ENCODE data around the gene AZI2. TPM values are rescaled to one million over a fixed set of nuclear protein-coding genes. Genes with fewer than 3 reads are reported as not detected.

AZI2 gene
- total RNA-seq, 2 experiments from 2014 or later: 55.1 to 59.8 TPM

DNA sequence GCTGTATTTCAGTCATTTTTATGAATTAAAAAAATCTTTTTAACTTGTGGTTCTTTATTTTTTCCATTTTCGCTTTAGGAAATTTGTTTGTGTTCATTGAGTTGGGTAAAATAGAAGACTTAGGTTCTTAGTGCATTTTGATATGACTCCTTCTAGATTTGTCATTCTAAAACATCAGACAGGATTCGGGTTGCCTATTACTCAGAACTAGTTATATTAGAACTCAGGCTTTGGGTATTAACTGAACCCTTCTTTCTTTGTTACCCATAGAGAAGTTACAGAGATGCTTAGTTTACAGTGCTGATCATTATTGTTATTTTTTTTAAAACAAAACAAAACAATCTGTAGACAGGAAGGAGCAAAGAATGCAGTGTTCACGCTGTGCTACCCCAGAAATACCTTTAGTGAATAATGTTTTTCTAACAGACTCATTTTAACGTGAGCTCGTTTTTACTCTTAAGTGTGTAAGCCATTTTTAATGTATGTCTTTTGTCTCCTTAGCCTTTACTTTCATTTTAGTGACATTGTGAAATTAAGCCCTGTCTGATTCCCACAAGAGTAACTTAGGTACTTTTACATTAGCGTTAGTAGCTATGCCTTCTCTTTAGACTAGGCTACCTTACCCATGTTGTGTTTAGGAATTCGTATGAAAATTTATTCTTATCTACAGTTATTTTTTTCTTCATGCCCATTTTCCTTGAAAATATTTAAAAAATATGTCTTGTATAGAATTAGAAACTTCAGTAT lies 53.8 kb downstream of the AZI2 start:
- Mint-ChIP-seq H3K4me1 (peaks cover 10% of the 10 kb centered on the region), H3K36me3 (peaks cover 20% of the 10 kb centered on the region), H3K4me3 (no peak overlapping the region), H3K9me3 (no peaks in the 10 kb centered on the region), H3K27me3 (no peaks in the 10 kb centered on the region), H3K27ac (no peak overlapping the region)
- ATAC-seq (ENCODE audit: low read depth) (no peak), DNase-seq (no peak)
- POLR2A ChIA-PET: no interaction called here

DNA sequence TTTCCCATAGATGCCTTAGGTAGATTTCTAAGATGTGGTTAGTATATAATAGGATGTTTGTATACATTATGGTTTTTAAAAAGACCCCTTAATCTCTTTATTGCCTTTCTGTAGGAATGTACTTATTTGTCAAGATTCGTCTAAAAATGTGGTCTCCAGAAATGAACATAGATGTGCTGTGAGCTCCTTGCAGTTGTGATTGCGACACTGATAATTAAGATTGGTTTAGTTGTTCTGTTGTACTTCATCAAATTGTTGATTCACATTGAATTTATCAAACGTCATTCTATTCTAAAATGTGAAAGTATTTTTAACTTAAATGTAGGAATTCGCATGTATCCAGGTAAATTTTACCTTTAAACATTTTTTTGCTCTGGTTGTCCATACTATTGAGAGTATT lies 56.0 kb downstream of the AZI2 start:
- peaks cover 20% of the 10 kb centered on the region for H3K36me3 Mint-ChIP-seq
- no peak overlapping the region for H3K4me3 Mint-ChIP-seq

DNA sequence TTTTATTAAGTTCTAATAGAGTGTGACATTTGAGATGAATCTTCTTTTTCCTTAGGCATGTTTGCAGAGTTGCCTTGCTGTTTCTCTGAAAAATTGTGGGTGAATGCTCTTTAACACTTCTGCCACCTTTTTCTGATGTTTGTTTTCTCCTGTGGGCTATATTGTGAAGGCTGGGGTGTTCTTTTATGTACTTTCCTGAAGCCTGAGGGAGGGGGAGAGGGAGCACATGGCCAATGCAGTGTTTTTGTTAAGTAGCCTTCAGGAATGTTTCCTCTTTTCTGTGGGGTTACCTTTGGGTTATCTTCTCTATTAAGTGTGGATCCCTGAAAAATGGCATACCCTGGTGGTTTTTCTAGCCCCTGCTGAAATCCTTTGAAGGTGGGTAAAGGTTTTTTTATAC lies 57.0 kb downstream of the AZI2 start:
- no peak overlapping the region for H3K27ac Mint-ChIP-seq
- no peak for ATAC-seq (ENCODE audit: low read depth)
- POLR2A ChIA-PET: no interaction called here
- H3K9me3 Mint-ChIP-seq: no peaks in the 10 kb centered on the region
- no peaks in the 10 kb centered on the region for H3K27me3 Mint-ChIP-seq
- H3K36me3 Mint-ChIP-seq: peaks cover 17% of the 10 kb centered on the region
- H3K4me3 Mint-ChIP-seq: no peak overlapping the region
- DNase-seq: no peak
- peaks cover 13% of the 10 kb centered on the region for H3K4me1 Mint-ChIP-seq

More for the DNA sequence above, 56.0 kb downstream of the AZI2 start:
- Mint-ChIP-seq H3K27ac (no peak overlapping the region), H3K4me1 (peaks cover 10% of the 10 kb centered on the region), H3K27me3 (no peaks in the 10 kb centered on the region), H3K9me3 (no peaks in the 10 kb centered on the region)
- DNase-seq (no peak), ATAC-seq (ENCODE audit: low read depth) (no peak)
- POLR2A ChIA-PET: no interaction called here

DNA sequence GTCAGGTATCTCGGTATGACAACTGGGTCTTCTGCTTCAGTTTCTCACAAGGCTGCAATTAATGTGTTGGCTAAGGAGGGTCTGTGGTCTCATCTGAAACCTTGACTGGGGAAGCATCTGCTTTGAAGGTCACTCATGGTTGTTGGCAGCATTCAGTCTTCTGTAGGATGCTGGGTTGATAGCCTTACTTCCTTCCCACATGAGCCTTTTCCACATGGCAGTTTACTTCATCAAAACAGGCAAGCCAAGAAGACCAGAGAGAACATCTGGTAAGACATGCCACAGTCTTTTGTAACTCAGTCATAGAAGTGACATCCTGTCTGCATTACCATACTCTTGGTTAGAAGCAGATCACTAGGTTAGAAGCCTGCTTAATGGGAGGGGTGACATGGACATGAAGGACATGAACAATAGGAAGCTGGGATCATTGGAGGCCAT lies 57.7 kb downstream of the AZI2 start:
- H3K4me3 Mint-ChIP-seq: no peak overlapping the region
- H3K36me3 Mint-ChIP-seq: peaks cover 17% of the 10 kb centered on the region
- DNase-seq (no peak), ATAC-seq (ENCODE audit: low read depth) (no peak)
- H3K27ac Mint-ChIP-seq: no peak overlapping the region
- no peaks in the 10 kb centered on the region for H3K9me3 Mint-ChIP-seq
- no peaks in the 10 kb centered on the region for H3K27me3 Mint-ChIP-seq
- POLR2A ChIA-PET: no interaction called here
- peaks cover 15% of the 10 kb centered on the region for H3K4me1 Mint-ChIP-seq

DNA sequence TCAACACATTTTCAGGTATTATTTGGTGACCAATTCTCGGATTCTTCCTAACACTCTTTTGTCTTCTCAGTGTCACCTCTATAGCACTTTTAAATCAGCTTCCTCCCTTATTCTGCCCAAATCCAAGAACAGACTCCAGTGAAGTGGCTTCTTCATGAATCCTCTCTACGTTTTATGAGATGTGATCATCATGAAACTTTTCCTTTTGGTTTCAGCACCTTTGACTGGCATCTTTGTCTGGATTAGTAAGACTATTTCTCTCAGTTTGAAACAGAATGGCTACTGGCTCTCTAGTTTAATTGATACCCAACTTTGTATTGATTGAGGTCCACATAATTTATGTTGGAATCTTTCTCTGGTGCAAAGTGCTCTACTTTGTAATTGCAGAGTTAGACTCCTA lies 61.6 kb downstream of the AZI2 start:
- H3K4me3 Mint-ChIP-seq: no peak overlapping the region
- DNase-seq (no peak), ATAC-seq (ENCODE audit: low read depth) (no peak)
- no peak overlapping the region for H3K27ac Mint-ChIP-seq
- H3K9me3 Mint-ChIP-seq: no peaks in the 10 kb centered on the region
- no peaks in the 10 kb centered on the region for H3K27me3 Mint-ChIP-seq
- H3K36me3 Mint-ChIP-seq: peaks cover 13% of the 10 kb centered on the region
- POLR2A ChIA-PET: no interaction called here
- H3K4me1 Mint-ChIP-seq: peaks cover 11% of the 10 kb centered on the region

DNA sequence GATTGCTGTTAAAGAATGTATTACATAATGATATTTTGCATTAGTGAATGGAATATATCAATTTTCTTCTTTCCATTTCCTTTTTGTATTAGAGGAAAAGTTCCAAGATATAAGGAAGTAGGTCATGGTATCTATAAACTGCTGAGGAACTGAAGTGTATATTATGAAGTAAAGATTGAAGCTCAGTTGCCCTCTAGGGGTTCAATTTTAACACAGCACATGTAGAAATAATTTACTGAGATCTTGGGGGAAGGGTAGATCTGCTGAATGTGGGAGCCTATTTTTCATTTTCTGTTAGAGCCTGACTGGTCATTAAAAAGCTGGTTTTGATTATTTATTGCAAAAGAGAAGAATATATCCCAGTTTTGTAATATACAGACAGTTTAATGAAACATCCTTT lies 62.0 kb downstream of the AZI2 start:
- peak; percentile 58 for ATAC-seq (ENCODE audit: low read depth)
- no peak overlapping the region for H3K27ac Mint-ChIP-seq
- H3K27me3 Mint-ChIP-seq: no peaks in the 10 kb centered on the region
- H3K36me3 Mint-ChIP-seq: peaks cover 12% of the 10 kb centered on the region
- H3K4me1 Mint-ChIP-seq: peaks cover 11% of the 10 kb centered on the region
- POLR2A ChIA-PET: no interaction called here
- H3K4me3 Mint-ChIP-seq: no peak overlapping the region
- H3K9me3 Mint-ChIP-seq: no peaks in the 10 kb centered on the region
- DNase-seq: no peak

DNA sequence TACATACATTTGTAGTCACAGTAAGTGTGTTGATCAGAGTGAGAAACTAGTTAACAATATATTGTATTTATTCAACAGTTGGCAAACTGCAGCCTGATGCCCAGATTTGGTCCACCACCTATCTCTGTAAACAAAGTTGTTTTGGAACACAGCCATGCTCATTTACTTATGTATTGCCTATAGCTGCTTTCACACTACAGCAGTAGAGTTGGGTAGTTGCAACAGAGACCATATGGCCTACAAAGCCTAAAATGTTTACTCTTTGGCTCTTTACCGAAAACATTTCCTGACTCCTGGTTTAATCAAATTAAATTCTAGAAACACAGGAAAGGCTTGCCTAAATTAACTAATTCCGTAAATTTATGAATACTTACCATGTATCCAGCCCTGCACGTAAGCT lies 67.8 kb downstream of the AZI2 start:
- no peaks in the 10 kb centered on the region for H3K27me3 Mint-ChIP-seq

DNA sequence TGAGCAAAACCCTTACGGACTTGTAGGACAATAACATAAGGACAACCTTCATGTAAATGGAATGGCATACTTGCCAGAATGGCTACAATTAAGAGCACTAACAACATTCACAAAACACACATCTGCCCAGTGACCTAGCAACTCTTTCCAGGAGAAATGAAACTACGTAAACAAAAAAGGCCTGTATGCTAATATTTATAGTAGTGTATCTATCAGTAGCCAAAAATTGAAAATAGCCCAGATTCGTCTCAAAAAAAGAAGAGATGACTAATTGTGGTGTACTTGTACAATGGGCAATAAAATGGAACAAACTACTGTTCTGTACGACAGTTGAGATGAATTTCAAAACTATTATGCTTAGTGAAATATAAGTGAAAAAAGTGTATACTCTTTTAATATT lies 68.9 kb downstream of the AZI2 start:
- POLR2A ChIA-PET: no interaction called here
- peaks cover 4% of the 10 kb centered on the region for H3K9me3 Mint-ChIP-seq
- peaks cover 15% of the 10 kb centered on the region for H3K36me3 Mint-ChIP-seq
- H3K27ac Mint-ChIP-seq: no peak overlapping the region
- H3K27me3 Mint-ChIP-seq: no peaks in the 10 kb centered on the region
- no peak overlapping the region for H3K4me3 Mint-ChIP-seq
- H3K4me1 Mint-ChIP-seq: peaks cover 5% of the 10 kb centered on the region
- DNase-seq (no peak), ATAC-seq (ENCODE audit: low read depth) (no peak)

More for the DNA sequence above, 67.8 kb downstream of the AZI2 start:
- POLR2A ChIA-PET: no interaction called here
- Mint-ChIP-seq H3K4me3 (no peak overlapping the region), H3K36me3 (peaks cover 8% of the 10 kb centered on the region), H3K27ac (no peak overlapping the region), H3K9me3 (no peaks in the 10 kb centered on the region), H3K4me1 (peaks cover 8% of the 10 kb centered on the region)
- ATAC-seq (ENCODE audit: low read depth) (no peak), DNase-seq (no peak)

DNA sequence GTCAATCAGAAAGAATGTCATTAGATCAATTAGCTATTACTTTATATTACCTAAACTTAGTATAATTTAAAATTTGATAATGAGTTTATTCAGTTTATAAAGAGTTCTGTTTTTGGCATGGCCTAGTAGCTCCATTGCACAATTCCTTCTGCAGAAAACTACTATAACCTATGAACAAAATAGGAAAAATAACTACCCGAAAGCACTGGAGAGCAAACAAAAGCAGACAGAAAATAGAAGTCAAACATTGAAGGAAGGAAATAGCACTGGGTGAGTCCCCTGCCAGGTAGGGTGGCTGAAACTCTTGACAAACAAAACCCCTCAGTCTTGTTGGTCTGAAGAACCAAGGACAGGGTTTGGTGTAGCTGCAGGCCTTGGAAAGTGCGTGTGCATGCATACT lies 69.7 kb downstream of the AZI2 start:
- POLR2A ChIA-PET: no interaction called here
- H3K9me3 Mint-ChIP-seq: peaks cover 8% of the 10 kb centered on the region
- peaks cover 22% of the 10 kb centered on the region for H3K36me3 Mint-ChIP-seq
- H3K27ac Mint-ChIP-seq: no peak overlapping the region
- no peak overlapping the region for H3K4me3 Mint-ChIP-seq
- peaks cover 5% of the 10 kb centered on the region for H3K4me1 Mint-ChIP-seq
- no peaks in the 10 kb centered on the region for H3K27me3 Mint-ChIP-seq
- ATAC-seq (ENCODE audit: low read depth): no peak
- DNase-seq: no peak

DNA sequence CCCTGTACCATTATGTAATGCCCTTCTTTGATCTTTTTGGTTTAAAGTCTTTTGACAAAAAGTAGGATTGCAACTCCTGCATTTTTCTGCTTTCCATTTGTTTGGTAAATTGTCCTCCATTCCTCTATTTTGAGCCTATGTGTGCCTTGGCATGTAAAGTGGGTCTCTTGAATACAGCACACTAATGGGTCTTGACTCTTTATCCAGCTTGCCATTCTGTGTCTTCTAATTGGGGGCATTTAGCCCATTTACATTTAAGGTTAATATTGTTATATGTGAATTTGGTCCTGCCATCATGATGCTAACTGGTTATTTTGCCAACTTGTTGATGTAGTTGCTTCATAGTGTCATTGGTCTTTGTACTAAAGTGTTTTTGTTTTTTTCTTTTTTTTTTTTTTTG lies 74.8 kb downstream of the AZI2 start:
- Mint-ChIP-seq H3K27ac (no peak overlapping the region), H3K4me1 (peaks cover 3% of the 10 kb centered on the region), H3K36me3 (peaks cover 62% of the 10 kb centered on the region), H3K27me3 (no peaks in the 10 kb centered on the region), H3K9me3 (peaks cover 33% of the 10 kb centered on the region), H3K4me3 (no peak overlapping the region)
- DNase-seq: no peak
- POLR2A ChIA-PET: interaction anchor here (0.6 kb wide), 1 partner anchor 589 kb away, joined by 3 read pairs; no protein-coding TSS in a partner anchor
- ATAC-seq (ENCODE audit: low read depth): no peak

Other genes starting within 250 kb of the AZI2 start
- gene CMC1, start 107.2 kb downstream of the AZI2 start, total RNA-seq: 10 to 100 TPM; 44.6 to 45.6 TPM
- gene ZCWPW2, start 103 bp downstream of the AZI2 start, total RNA-seq: under 1 TPM; 0.25 to 0.79 TPM

All from activated naive CD8-positive, alpha-beta T cell treated with anti-CD3 and anti-CD28 coated beads, Interleukin-2, amount 10 ng/mL, durations not matched to agents 7 days and 5 days (primary cell).